SHP77 treated with DMSO at 0.1 percent for 48 hours (cell line): Measurements from ENCODE around the gene SPHK2.
"Not testable (repeated sequence)": the region's sequence is repeated elsewhere in the genome, so short reads cannot be mapped to it uniquely, and the experiment has no call there.

Experiments used
- DNase-seq: peaks from one replicate; lab custom pipeline; 2025; lab: John Stamatoyannopoulos, UW

SPHK2 gene

GRCh38 chr19:48637449-48637947, 18.2 kb downstream of the SPHK2 start:
- peak; percentile 92 for DNase-seq

GRCh38 chr19:48637948-48638830, 18.9 kb downstream of the SPHK2 start:
- DNase-seq = peak; percentile 50

- no peak for DNase-seq
Observed at GRCh38 chr19:48638831-48639381, 19.6 kb downstream of the SPHK2 start.

GRCh38 chr19:48639483-48640375, 20.4 kb downstream of the SPHK2 start:
- no peak for DNase-seq

GRCh38 chr19:48641850-48642249, 22.5 kb downstream of the SPHK2 start:
- DNase-seq = no peak

- no peak for DNase-seq
Observed at GRCh38 chr19:48642862-48643261, 23.6 kb downstream of the SPHK2 start.

- DNase-seq = no peak
Observed at GRCh38 chr19:48644355-48644754, 25.0 kb downstream of the SPHK2 start.

- DNase-seq = peak; percentile 46
Observed at GRCh38 chr19:48644839-48645619, 25.7 kb downstream of the SPHK2 start.

- no peak for DNase-seq
Observed at GRCh38 chr19:48645620-48646000, 26.3 kb downstream of the SPHK2 start.

- peak; percentile 70 for DNase-seq
Observed at GRCh38 chr19:48646001-48646721, 26.9 kb downstream of the SPHK2 start, which contains the start of gene CA11. TSS of gene CA11 (minus strand) at chr19:48646187. CDS start at chr19:48645632, 555 bp downstream.

- DNase-seq = no peak
Observed at GRCh38 chr19:48646722-48647216, 27.5 kb downstream of the SPHK2 start.

GRCh38 chr19:48648134-48648533, 28.8 kb downstream of the SPHK2 start:
- DNase-seq = no peak

GRCh38 chr19:48650974-48651682, 31.8 kb downstream of the SPHK2 start:
- DNase-seq = no peak

GRCh38 chr19:48651683-48652048, 32.4 kb downstream of the SPHK2 start:
- DNase-seq = no peak

GRCh38 chr19:48654299-48655059, 35.2 kb downstream of the SPHK2 start:
- DNase-seq = no peak

- no peak for DNase-seq
Observed at GRCh38 chr19:48656840-48657474, 37.7 kb downstream of the SPHK2 start.

- not testable (repeated sequence) for DNase-seq
Observed at GRCh38 chr19:48657828-48658227, 38.5 kb downstream of the SPHK2 start.

- no peak for DNase-seq
Observed at GRCh38 chr19:48658483-48658882, 39.2 kb downstream of the SPHK2 start.

GRCh38 chr19:48659768-48660167, 40.5 kb downstream of the SPHK2 start:
- no peak for DNase-seq
